Effector memory CD8-positive, alpha-beta T cell (primary cell): ENCODE data around the gene PLIN4.

Experiments used
- ATAC-seq: fragments of 150-1000 bp; cut with Tn5 transposase; replicated peaks from 2 replicates; pipeline ENCODE4 v1.10.0; 2021; ENCODE audit warnings: mild to moderate bottlenecking, moderate library complexity
- DNase-seq, 3 experiments: peaks; one replicate each; pipeline ENCODE4 v3.0.0; 2021
- H3K27ac Mint-ChIP-seq, 2 donors: one replicate each; pipeline ENCODE4 v1.8.0; 2022; ENCODE audit warnings: mild to moderate bottlenecking in 2 of 2, mixed read lengths in 2 of 2, moderate library complexity in 2 of 2
- H3K27me3 Mint-ChIP-seq, 2 donors: one replicate each; pipeline ENCODE4 v1.8.0; 2022; ENCODE audit warnings: mixed read lengths in 2 of 2
- H3K36me3 Mint-ChIP-seq: one replicate; pipeline ENCODE4 v1.8.0; 2022; ENCODE audit warnings: mild to moderate bottlenecking, moderate library complexity, mixed read lengths; ENCODE audit not compliant: insufficient read depth
- H3K4me1 Mint-ChIP-seq, 2 donors: one replicate each; pipeline ENCODE4 v1.8.0; 2022; ENCODE audit warnings: low read depth in 2 of 2, mixed read lengths in 2 of 2
- H3K4me3 Mint-ChIP-seq, 2 donors: one replicate each; pipeline ENCODE4 v1.8.0; 2022; ENCODE audit warnings: mild to moderate bottlenecking in 2 of 2, mixed read lengths in 2 of 2, moderate library complexity in 2 of 2
- H3K9me3 Mint-ChIP-seq, 2 donors: one replicate each; pipeline ENCODE4 v1.8.0; 2022; ENCODE audit warnings: mixed read lengths in 2 of 2

Gene PLIN4

DNA sequence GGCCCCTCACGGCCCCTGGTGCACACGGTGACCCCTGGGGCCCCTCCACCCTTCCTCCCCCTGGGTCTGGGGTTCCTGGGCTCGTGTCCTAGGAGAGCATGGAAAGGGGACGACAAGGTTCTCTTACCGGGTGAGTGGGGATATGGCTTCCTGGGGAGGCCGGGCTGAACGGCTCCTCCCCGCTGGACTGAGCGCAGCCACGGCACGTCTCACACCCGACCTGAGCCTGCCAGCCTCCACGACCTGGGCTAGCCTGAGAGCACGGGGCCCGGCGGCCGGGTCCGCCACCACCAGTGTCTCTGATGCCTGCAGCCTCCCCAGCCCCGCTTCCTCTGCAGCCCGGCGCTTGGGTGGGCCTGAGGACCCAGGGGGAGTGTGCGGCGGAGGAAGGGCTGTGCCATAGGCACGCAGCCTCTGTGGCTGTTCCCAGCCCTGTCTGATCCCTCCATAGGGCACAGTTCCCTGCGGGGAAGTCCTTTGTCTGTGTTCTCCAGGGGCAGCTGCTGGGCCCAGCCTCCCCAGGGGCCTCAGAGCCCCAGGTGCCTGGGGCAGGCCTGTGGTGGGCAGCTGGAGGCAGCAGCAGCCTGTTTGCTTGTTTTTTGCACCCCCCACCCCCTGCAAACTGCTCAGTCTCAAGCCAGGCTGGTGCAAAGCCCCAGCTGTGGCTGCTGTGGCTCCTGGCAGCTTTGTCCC lies 15.0 kb downstream of the PLIN4 start:
- Mint-ChIP-seq H3K4me1 (peaks cover 0 to 2% of the 10 kb centered on the region in 2 donors), H3K36me3 (peaks cover 12% of the 10 kb centered on the region), H3K4me3 (no peak overlapping the region), H3K27me3 (no peaks in the 10 kb centered on the region), H3K27ac (no peak overlapping the region), H3K9me3 (no peaks in the 10 kb centered on the region)
- DNase-seq, result no peak
- ATAC-seq, result no peak

DNA sequence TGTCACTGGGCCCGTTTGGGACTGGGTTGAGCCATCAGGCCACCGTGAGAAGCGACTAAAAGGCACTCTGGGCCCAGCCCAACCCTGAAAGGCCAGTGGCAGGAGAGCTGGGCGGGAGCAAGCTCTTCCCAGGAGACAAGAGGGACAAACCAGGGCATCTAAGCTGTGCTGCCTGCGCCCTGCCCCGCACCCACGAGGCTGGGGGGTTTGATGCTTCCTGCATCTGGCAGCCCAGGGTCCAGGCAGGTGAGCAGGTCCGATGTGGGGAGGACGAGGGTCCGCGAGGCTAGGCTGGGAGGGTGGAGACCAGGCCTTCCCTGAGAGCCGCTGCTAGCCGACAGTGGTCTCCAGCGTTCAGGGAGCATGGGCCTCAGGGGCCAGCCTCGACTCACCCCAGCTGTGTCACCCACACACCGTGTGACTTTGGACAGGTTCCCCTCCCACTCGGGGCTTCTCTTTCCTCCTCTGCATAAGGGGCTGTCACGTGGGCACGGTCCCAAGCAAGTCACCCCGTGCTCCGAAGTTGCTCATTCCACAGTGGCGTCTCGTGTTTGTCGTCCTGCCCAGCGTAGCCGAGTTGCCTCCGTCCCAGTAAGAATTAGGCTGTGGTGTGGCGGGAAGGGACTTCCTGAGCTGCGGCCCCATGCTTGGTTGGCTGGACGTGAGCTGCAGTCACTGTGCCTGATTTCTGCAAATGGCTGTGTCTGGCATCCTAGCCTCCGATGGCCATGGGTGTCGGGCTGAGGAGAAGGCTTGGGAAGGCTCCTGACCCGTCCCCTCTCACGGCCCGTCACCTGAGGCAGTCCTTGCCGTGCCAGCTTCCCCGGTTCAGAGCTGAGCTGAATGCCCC lies 15.8 kb downstream of the PLIN4 start:
- H3K4me3 Mint-ChIP-seq, result no peak overlapping the region
- H3K9me3 Mint-ChIP-seq, result no peaks in the 10 kb centered on the region
- ATAC-seq, result no peak

GRCh38 chr19:4501691-4502090 lies 16.6 kb downstream of the PLIN4 start:
- DNase-seq (no peak), ATAC-seq (no peak)
- no peaks in the 10 kb centered on the region for H3K9me3 Mint-ChIP-seq
- H3K36me3 Mint-ChIP-seq, result peaks cover 12% of the 10 kb centered on the region
- H3K4me3 Mint-ChIP-seq, result no peak overlapping the region
- no peaks in the 10 kb centered on the region for H3K27me3 Mint-ChIP-seq
- peaks cover 0 to 2% of the 10 kb centered on the region in 2 donors for H3K4me1 Mint-ChIP-seq
- no peak overlapping the region for H3K27ac Mint-ChIP-seq

More for the DNA sequence above, 15.8 kb downstream of the PLIN4 start:
- H3K4me1 Mint-ChIP-seq, result peaks cover 0 to 2% of the 10 kb centered on the region in 2 donors
- no peaks in the 10 kb centered on the region for H3K27me3 Mint-ChIP-seq
- peaks cover 12% of the 10 kb centered on the region for H3K36me3 Mint-ChIP-seq
- no peak overlapping the region for H3K27ac Mint-ChIP-seq
- DNase-seq, result no peak

GRCh38 chr19:4500841-4501591 lies 17.3 kb downstream of the PLIN4 start:
- H3K36me3 Mint-ChIP-seq, result peaks cover 12% of the 10 kb centered on the region
- no peak overlapping the region for H3K4me3 Mint-ChIP-seq
- H3K4me1 Mint-ChIP-seq, result peaks cover 0 to 2% of the 10 kb centered on the region in 2 donors
- H3K27me3 Mint-ChIP-seq, result no peaks in the 10 kb centered on the region
- DNase-seq (no peak), ATAC-seq (no peak)
- no peak overlapping the region for H3K27ac Mint-ChIP-seq
- H3K9me3 Mint-ChIP-seq, result no peaks in the 10 kb centered on the region

- no peaks in the 10 kb centered on the region for H3K9me3 Mint-ChIP-seq
- H3K4me1 Mint-ChIP-seq, result no peaks in the 10 kb centered on the region
- ATAC-seq, result no peak
- no peak for DNase-seq
- no peak overlapping the region for H3K4me3 Mint-ChIP-seq
- peak overlapping the region in 1 of 2 donors; percentile 17 for H3K27ac Mint-ChIP-seq
- no peaks in the 10 kb centered on the region for H3K27me3 Mint-ChIP-seq
- peaks cover 21% of the 10 kb centered on the region for H3K36me3 Mint-ChIP-seq
These were observed 18.4 kb downstream of the PLIN4 start for GRCh38 chr19:4499855-4500254.

GRCh38 chr19:4499318-4499717 lies 19.0 kb downstream of the PLIN4 start:
- Mint-ChIP-seq H3K9me3 (no peaks in the 10 kb centered on the region), H3K36me3 (peaks cover 22% of the 10 kb centered on the region), H3K27me3 (no peaks in the 10 kb centered on the region), H3K27ac (peak overlapping the region in 1 of 2 donors; percentile 19), H3K4me1 (no peaks in the 10 kb centered on the region), H3K4me3 (no peak overlapping the region)
- no peak for ATAC-seq
- DNase-seq, result no peak

GRCh38 chr19:4498694-4499093 lies 19.6 kb downstream of the PLIN4 start:
- H3K9me3 Mint-ChIP-seq, result no peaks in the 10 kb centered on the region
- H3K27ac Mint-ChIP-seq, result peak overlapping the region in 1 of 2 donors; percentile 19
- ATAC-seq, result no peak
- no peak overlapping the region for H3K4me3 Mint-ChIP-seq
- DNase-seq, result no peak
- H3K36me3 Mint-ChIP-seq, result peaks cover 18% of the 10 kb centered on the region
- no peaks in the 10 kb centered on the region for H3K27me3 Mint-ChIP-seq
- H3K4me1 Mint-ChIP-seq, result no peaks in the 10 kb centered on the region

DNA sequence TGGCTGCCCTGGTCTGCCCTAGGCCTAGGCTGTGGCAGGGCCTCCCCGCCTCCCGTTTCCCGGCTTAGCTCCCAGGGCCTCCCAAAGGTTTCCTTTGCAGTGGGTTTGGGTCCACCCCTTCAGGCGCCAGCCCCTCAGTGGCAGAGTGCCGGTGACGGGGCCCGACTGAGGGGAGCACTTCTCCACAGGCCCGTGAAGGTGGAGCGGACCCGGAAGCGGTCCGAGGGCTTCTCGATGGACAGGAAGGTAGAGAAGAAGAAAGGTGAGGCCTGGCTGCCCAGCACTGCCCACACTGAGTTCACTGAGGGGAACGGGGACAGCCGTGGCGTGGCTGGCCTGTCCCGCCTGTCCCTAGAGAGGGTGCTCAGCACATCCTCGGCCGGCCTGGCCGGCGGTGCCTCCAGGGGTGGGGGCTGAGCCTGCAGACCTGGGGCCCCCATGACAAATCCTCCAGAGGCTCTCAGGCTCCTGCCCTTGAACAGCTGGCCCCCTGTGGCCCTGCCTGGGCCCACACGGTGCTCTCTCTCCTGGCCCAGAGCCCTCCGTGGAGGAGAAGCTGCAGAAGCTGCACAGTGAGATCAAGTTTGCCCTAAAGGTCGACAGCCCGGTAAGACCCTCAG lies 20.4 kb downstream of the PLIN4 start:
- ATAC-seq, result no peak
- no peak overlapping the region for H3K4me3 Mint-ChIP-seq
- no peak for DNase-seq
- H3K4me1 Mint-ChIP-seq, result no peaks in the 10 kb centered on the region
- peaks cover 20% of the 10 kb centered on the region for H3K36me3 Mint-ChIP-seq
- H3K27me3 Mint-ChIP-seq, result no peaks in the 10 kb centered on the region
- no peaks in the 10 kb centered on the region for H3K9me3 Mint-ChIP-seq
- H3K27ac Mint-ChIP-seq, result no peak overlapping the region

DNA sequence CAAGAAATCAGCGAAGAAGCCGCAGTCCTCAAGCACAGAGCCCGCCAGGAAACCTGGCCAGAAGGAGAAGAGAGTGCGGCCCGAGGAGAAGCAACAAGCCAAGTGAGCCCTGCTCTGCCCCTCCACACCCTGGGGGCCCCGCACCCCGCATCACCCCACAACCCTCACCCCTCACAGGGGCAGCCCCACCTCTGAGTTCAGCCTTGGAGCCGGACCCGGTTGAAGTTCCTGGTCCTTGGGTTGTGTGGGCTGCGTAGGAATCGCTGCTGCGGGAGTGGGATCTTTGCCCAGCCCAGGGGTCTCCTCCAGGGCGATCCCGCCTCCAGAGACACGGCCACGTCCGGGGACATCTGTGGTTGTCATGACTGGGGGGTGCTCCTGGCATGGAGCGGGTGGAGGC lies 22.0 kb downstream of the PLIN4 start:
- Mint-ChIP-seq H3K4me1 (no peaks in the 10 kb centered on the region), H3K27ac (no peak overlapping the region), H3K9me3 (no peaks in the 10 kb centered on the region), H3K4me3 (no peak overlapping the region), H3K27me3 (no peaks in the 10 kb centered on the region), H3K36me3 (peaks cover 20% of the 10 kb centered on the region)
- ATAC-seq (no peak), DNase-seq (no peak)

DNA sequence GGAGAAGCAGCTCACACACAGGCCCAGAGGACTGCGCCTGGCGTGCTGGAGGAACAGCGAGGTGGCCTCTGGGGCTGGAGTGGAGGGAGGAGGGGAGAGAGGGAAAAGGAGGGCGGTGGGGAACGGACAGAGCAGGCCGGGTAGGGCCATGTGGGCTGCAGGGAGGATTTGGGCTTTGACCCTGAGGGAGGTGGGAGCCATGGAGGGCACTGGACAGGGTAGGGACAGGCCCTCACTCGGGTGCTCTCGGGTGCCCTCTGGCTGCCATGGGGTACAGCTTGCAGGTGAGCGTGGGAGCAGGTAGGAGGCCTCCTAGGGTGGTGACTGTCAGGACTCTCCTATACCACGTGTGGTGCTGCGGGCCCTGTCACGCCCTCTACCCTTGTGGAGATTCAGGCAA lies 22.8 kb downstream of the PLIN4 start:
- Mint-ChIP-seq H3K27ac (peak overlapping the region in 1 of 2 donors; percentile 22), H3K27me3 (no peaks in the 10 kb centered on the region), H3K4me1 (no peaks in the 10 kb centered on the region), H3K36me3 (peaks cover 25% of the 10 kb centered on the region), H3K9me3 (no peaks in the 10 kb centered on the region), H3K4me3 (no peak overlapping the region)
- no peak for ATAC-seq
- no peak for DNase-seq

DNA sequence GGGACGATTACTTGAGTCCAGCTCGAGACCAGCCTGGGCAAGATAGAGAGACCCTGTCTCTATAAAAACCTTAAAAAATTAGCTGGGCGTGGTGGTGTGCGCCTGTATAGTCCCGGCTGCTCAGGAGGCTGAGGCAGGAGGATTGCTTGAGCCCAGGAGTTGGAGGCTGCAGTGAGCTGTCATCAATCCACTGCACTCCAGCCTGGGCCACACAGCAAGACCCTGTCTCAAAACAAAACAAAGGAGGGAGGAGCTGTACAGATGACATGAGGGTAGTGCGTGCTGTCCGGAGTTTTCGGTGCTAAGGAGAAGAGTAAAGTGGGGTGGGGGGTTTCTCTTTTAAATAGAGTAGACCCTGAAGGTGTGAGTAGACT lies 23.6 kb downstream of the PLIN4 start:
- Mint-ChIP-seq H3K9me3 (no peaks in the 10 kb centered on the region), H3K36me3 (peaks cover 30% of the 10 kb centered on the region), H3K4me3 (no peak overlapping the region), H3K4me1 (no peaks in the 10 kb centered on the region), H3K27ac (no peak overlapping the region), H3K27me3 (no peaks in the 10 kb centered on the region)
- ATAC-seq (no peak), DNase-seq (no peak)

GRCh38 chr19:4493929-4494690 lies 24.2 kb downstream of the PLIN4 start:
- ATAC-seq (no peak), DNase-seq (no peak)
- Mint-ChIP-seq H3K27me3 (no peaks in the 10 kb centered on the region), H3K4me1 (no peaks in the 10 kb centered on the region), H3K4me3 (no peak overlapping the region), H3K27ac (no peak overlapping the region), H3K9me3 (no peaks in the 10 kb centered on the region), H3K36me3 (peaks cover 35% of the 10 kb centered on the region)
